ENCODE measurements around the gene MADCAM1.

MADCAM1 gene

DNA sequence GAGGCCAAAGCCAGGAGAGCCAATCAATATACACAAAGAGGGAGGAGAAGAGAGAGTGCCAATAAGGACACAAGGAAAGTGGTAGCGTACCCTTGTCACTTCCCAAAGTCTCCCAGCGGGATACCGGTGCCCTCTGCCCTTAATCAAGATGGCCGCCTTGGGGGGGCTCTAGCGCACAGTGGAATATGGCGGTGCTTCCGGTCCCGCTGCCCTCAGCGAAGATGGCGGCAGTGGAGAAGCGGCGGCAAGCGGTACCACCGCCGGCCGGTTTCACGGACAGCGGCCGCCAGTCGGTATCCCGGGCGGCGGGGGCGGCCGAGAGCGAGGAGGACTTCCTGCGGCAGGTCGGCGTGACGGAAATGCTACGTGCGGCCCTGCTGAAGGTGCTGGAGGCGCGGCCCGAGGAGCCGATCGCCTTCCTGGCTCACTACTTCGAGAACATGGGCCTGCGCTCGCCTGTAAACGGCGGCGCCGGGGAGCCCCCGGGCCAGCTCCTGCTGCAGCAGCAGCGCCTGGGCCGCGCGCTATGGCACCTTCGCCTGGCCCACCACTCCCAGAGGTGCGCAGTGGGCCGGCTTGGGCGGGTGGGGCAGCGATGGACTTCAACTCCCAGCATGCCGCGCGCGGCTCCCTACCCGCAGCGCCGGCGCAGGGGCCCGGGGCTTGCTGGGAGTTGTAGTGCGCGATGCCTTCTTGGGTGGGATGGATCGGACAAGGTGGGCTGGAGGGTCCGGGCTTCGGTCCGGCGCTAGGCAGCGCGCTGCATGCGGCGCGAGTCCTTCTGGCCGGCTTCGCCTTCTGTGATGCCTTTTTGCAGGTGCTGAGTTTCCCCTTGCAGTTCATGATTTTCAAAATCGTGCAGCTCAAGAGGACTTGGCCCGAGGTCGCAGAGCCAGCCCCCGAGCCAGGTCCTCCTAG, 11.3 kb downstream of the MADCAM1 start, which contains the start of gene TPGS1:
Gene TPGS1 (plus strand): TSS at position 212 of the 918 bp plus-strand sequence. CDS start 10 bp downstream, at position 222.
- in situ Hi-C loops (cut with MboI; ENCODE audit: low sequenced_read_pairs), result no loop called here

DNA sequence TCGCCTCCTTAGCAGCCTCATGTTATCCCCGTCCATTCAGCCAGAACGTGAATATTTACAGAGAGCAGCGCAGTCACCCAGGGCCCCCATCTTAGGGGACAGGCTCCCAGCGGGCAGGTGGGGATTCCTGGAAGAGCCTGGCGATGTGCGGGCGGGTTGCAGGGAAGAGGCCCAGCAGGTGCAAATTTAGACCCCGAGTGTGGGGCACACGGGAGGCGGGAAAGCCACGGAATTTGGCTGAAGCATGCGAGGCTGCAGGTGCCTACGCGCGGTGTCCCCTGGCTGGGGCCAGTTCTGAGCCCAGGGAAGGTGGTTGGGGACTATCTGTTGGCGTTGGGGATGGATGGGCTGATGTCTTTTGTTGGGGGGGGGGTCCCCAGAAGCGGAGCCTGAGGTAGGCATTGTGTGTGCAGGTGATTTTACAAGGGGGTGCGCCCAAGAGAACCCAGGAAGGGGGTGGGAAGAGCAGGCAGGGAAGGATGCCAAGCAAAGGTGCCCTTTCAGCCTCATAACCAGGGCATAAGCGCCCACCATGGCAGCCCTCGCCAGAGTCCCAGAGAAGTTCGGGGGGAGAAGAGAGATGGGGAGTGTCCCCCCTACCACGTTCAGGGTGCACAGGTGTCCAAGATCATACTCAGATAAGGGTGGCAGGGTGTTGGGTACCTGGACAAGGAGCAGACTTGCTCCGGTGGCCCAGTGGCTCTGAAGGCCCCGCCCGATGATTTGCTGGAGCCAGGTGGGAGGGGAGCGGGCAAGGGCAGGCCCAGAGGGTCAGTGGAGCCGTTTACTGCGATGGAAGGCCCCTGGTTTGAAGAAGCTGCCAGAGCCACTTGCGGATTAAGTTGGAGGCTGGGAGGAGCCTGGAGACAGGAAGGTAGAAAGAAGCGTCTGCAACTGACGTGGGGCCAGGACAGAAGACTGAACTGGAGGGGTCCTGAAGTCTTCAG, 12.2 kb downstream of the MADCAM1 start:
- in situ Hi-C loops (cut with MboI; ENCODE audit: low sequenced_read_pairs), result no loop called here

DNA sequence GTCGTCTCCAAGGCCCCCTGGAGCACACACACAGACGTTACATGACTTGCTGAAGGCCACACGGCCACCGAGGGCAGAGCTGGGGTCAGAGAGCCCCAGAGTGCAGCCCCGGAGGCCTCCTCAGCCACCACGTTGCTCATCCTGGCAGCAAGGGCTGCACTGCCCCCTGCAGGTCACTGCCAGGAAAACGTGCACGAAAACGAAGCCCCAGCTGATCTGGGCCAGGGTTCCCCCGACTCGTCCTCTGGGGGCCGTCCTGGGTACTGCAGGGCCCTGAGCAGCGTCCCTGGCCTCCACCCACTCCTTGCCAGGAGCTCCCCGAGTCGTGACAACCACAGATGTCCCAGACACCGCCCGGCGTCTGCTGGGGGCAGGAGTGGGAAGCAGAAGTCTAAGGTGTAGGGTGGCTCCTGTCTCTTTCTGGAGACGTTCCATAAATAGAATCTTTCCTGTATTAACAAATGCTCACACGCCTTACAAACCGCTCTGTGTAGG, 14.4 kb downstream of the MADCAM1 start:
- in situ Hi-C loops (cut with MboI; ENCODE audit: low sequenced_read_pairs), result no loop called here

DNA sequence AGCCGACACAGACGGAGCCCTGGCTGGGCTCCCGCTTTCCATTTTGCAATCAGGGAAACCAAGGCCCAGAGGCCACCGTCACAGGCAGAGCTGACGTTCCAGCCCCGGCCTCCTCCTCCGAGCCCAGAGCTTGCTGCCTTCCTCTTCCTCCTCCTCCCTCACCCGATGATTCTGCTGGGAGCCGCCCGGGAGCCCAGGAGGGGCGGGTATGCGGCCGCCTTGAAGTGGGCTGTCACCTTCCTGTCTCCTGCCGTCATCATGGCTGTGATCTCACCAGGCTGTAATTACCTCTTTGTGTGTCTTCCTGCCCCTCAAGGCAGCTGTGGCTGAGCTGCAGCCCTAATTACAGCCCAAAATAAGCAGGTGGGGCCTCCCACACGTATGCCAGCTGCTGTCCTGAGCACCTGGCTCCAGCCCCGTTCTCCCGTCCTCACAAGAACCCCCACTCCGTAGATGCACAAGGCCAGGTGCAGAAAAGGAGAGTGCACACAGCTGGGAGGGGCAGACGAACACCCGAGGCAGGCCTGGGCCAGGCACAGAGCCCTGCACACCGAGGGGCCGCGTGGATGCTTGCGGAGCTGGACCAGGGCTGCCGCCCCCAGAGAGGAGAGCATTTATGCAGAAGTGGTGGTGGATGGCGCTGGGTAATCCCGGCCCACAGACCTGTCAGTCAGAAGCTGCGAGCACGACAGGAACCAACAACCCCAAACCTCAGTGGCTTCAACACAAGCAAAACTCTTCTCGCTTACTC, 15.0 kb downstream of the MADCAM1 start:
- in situ Hi-C loops (cut with MboI; ENCODE audit: low sequenced_read_pairs), result no loop called here

DNA sequence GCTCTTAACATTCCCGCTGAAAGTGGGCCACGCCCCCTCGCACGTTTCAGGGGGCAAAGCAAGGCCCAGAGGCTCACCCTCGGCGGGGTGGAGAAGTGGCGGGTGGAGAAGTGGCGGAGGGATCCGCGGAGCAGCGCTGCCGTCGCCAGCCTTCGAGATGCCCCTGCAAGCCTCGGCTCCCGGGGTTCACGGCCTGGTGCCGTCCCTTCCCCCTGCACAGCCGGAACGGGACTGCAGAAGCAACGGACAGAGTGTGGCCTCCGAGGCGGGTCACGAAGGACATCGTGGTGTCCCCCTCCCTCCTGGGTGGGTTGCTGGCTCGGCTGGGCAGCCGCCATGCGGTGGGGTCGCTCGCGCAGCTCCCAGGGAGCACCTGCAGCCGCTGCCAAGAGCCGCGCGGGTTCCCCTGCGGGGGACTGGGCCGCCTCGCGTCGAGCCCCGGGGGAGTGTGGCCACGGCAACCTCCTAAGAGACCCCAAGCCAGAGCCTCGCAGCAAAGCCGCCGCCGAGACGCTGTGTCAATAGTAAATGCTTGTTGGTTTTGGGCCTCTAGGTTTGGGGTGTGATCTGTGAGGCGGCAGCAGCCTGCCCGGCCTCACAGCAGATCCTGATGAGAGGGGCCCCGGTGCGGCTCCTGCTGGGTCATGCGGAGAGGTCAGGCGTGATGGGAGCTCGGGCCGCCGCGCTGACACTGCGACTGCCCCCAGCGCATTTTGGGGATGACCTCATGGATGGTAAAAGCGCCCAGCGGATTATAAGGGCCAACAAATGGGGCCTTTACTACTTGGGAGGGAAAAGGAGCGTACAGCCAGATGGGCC, 16.5 kb downstream of the MADCAM1 start:
- in situ Hi-C loops (cut with MboI; ENCODE audit: low sequenced_read_pairs), result no loop called here

DNA sequence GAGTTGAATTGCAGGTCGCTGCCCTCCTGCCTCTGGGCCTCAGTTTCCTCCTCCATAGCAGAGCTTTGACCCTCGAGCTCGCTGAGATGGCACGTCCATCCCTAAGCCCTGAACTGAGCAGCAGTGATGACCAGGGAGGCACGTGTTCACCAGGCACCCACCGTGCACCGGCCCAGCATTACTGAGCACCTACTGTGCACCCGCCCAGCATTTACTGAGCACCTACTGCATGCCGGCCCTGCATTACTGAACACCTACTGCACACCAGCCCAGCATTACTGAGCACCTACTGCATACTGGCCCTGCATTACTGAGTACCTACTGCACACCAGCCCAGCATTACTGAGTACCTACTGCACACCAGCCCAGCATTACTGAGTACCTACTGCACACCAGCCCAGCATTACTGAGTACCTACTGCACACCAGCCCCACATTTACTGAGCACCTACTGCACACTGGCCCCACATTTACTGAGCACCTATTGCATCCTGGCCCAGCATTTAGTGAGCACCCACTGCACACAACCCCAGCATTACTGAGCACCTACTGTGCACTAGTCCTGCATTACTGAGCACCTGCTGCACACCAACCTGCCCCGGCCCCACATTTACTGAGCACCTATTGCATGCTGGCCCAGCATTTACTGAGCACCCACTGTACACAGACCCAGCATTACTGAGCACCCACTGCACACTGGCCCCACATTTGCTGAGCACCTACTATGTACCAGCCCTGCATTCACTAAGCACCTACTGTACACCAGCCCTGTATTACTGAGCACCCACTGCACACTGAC, 17.3 kb downstream of the MADCAM1 start:
- in situ Hi-C loops (cut with MboI; ENCODE audit: low sequenced_read_pairs), result no loop called here

DNA sequence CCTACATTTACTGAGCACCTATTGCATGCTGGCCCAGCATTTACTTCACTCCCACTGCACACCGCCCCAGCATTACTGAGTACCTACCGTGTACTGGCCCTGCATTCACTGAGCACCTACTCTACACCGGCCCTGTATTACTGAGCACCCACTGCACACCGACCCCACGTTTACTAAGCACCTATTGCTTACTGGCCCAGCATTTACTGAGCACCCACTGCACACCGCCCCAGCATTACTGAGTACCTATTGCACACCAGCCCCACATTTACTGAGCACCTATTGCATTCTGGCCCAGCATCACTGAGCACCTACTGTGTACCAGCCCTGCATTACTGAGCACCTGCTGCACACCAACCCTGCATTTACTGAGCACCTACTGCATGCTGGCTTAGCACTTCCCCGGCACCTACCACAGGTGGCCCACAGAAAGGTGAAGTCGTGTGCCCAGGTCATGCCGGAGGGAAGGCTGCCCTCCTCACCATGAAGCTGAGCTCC, 17.9 kb downstream of the MADCAM1 start:
- in situ Hi-C loops (cut with MboI; ENCODE audit: low sequenced_read_pairs), result no loop called here

DNA sequence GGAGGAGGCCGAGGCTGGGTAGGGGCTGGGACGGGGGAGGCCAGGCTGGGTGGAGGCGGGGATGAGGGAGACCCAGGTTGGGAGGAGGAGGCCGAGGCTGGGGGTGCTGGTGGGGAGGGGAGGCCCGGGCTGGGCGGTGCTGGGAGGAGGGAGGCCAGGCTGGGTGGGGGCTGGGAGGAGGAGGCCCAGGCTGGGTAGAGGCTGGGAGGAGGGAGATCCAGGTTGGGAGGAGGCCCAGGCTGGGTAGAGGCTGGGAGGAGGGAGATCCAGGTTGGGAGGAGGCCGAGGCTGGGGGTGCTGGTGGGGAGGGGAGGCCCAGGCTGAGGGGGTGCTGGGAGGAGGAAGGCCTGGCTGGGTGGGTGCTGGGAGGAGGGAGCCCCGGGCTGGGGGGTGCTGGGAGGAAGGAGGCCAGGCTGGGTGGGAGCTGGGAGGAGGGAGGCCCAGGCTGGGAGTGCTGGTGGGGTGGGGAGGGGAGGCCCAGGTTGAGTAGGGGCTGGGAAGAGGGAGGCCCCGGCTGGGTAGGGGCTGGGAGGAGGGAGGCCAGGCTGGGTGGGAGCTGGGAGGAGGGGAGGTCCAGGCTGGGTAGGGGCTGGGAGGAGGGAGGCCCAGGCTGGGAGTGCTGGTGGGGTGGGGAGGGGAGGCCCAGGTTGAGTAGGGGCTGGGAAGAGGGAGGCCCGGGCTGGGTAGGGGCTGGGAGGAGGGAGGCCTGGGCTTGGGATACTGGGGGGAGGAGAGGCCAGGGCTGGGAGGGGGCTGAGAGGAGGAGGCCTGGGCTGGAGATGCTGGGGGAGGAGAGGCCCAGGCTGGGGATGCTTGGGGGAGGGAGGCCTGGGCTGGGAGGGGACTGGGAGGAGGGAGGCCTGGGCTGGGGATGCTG, 21.7 kb downstream of the MADCAM1 start:
- in situ Hi-C loops (cut with MboI; ENCODE audit: low sequenced_read_pairs), result no loop called here

DNA sequence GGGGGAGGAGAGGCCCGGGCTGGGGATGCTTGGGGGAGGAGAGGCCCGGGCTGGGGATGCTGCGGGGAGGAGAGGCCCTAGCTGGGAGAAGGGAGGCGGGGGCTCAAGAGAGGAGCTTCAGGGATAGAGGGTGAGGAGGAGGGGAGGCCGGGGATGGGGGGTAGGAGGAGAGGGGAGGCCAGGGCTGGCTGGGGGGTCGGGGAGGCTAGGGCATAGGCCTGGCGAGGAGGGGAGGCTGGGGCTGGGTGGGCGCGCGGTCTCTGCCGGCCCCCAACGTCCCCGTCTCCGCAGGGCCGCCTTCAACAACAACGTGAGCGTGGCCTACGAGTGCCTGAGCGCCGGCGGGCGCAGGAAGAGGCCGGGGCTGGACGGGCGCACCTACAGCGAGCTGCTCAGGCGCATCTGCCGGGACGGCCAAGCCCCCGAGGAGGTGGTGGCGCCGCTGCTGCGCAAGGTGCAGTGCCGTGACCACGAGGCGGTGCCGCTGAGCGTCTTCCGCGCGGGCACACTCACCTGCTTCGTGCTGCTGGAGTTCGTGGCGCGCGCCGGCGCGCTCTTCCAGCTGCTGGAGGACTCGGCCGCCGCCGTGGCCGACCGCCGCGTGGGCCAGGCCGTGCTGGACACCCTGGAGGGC, 22.4 kb downstream of the MADCAM1 start:
- in situ Hi-C loops (cut with MboI; ENCODE audit: low sequenced_read_pairs), result no loop called here

DNA sequence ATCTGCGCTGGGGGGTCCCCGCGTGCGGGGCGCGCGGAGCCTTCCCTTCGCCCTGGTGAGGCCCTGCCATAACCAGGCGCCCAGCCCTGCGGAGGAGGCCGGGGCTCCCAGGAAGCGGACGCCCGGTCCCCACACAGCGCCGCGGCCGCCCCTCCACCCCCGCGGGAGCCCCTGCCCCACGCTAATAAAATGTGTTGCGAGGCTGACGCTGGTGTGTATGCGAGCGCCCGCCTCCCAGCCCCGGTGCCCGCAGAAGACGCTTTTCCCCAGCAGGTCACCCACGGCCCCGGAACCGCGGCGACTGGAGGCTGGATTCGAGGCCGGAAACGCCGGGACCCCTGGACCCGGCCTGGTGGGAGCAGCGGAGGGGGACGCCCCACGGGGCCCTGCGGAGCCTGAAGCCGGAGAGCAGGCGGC, 23.2 kb downstream of the MADCAM1 start:
- in situ Hi-C loops (cut with MboI; ENCODE audit: low sequenced_read_pairs), result no loop called here

DNA sequence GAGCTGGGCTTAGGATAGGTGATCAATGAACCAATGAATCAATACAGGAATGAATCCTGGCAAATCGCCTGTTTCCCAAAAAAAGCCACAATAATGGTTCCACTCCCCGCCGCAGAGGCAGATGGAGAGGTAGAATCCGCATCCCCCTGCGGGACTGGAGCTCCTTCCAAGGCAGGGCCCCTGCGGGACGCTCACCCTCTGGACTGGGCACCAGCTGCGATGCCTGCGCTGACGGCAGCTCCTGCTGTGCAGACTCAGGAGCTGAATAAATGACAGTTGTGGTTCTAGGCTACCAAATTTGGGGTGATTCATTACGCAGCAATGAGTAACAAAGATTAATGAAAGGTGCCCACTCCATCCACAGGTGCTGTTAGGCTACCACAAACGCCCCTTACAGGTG, 26.4 kb downstream of the MADCAM1 start:
- in situ Hi-C loops (cut with MboI; ENCODE audit: low sequenced_read_pairs), result no loop called here

DNA sequence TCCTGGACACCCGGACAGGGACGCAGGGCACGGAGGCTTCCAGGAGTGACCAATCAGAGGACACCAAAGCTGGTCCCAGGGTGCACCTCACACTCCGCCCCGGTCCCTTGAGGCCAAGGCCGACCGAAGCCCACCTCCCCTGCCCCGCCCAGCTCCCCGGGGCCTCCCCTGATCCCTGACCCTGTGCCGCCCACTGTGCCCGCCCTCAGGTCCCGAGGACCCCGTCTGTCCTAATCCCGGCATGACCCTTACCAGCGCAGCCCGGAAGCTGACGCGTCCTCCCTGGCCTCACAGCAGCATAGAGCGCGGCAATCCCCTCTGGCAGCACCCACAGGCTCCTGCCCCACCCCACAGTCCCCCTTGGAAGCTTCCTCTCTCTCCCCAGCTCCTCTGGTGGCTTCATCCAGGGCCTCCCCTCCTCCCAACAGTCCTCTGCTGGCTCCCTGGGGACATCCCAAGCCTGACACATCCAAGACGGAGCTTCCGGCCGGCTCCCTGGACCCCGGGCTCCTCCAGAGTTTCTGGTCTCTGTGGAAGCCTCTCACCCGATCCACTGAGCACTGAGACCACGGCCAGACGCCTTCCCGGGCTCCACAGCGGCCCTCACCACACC, 27.9 kb downstream of the MADCAM1 start:
- in situ Hi-C loops (cut with MboI; ENCODE audit: low sequenced_read_pairs), result no loop called here

DNA sequence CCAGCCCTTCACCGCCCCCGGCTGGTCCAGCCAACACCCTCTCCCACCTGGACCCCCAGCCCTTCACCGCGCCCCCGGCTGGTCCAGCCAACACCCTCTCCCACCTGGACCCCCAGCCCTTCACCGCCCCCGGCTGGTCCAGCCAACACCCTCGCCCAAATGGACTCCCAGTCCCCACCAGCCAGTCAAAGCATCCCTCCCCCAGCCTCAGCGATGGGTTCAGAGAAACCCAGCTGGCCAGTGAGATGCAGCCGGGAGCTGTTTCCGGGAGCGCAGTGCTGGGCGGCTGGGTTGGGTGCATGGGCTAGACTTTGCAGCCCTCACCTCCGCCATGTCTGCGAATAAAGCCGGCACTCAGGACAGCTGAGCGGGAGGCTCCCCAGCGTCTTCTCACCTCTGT, 28.7 kb downstream of the MADCAM1 start:
- in situ Hi-C loops (cut with MboI; ENCODE audit: low sequenced_read_pairs), result no loop called here

DNA sequence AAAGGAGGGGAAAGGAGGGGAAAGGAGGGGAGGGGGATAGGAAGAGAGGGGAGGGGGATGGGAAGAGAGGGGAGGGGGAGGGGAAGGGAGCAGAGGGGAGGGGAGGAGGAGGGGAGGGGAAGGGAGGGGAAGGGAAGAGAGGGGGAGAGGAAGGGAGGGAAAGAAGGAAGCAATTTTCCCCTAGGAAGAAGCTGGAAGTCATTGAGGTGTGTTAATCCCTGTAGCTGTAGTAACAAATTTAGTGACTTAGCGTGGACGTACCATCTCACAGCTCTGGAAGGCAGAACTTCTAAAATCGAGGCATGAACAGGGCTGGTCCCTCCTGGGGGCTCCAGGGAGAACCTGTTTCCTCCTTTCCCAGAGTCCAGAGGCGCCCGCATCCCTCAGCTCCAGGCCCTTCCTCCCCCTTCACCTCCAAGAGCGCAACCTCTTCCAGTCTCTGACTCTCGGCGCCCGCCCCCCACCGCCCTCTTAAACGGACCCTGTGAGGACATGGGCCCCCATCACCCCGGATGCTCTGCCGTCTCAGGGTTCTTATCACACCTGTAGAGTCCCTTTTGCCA, 29.7 kb downstream of the MADCAM1 start:
- in situ Hi-C loops (cut with MboI; ENCODE audit: low sequenced_read_pairs), result no loop called here

DNA sequence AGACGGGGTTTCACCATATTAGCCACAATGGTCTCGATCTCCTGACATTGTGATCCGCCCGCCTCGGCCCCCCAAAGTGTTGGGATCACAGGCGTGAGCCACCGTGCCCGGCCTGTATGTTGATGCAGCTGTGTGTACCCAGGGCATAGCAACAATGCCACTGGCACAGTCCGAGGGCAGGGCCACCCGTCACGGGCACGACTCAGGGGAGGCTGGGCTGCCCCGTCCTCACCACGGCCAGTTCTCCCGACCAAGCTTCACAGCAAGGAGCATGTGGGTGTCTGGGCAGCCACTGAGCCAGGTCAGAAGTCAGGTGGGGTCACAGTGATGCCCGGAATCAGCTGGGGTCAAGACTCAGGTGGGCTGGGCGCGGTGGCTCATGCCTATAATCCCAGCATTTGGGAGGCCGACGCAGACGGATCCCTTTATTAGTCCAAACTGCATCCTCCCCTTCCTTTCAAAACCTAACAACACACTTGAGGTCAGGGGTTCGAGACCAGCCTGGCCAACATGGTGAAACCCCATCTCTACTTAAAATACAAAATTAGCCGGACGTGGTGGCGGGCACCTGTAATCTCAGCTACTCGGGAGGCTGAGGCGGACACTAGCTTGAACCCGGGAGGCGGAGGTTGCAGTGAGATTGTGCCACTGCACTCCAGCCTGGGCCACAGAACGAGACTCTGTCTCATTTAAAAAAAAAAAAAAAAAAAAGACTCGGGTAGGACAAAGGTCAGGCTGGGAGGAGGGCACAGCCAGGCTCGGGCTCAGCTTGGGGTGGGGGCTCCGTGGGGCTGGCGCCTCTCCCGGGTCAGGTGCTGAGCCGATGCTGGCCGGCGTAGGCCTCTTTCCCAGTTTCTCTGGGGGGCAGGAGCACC, 34.1 kb downstream of the MADCAM1 start:
- in situ Hi-C loops (cut with MboI; ENCODE audit: low sequenced_read_pairs), result no loop called here

Data from HL-60/S4 treated with phorbol 12-myristate 13-acetate at 8.2 ng/mL for 4 days and 3 days (cell line).